Naive B cell (primary cell): ENCODE measurements around the gene DDX50. TPM values are rescaled to one million over a fixed set of nuclear protein-coding genes. Genes with fewer than 3 reads are reported as not detected.
"Not testable (repeated sequence)": the region's sequence is repeated elsewhere in the genome, so short reads cannot be mapped to it uniquely, and the experiment has no call there.

Source experiments
- ATAC-seq, 2 donors: fragments of 150-1000 bp; cut with Tn5 transposase; 2 replicates each; pipeline ENCODE4 v1.10.0; 2021; ENCODE audit warnings: low read depth in 2 of 2, mild to moderate bottlenecking in 2 of 2, moderate library complexity in 2 of 2
- DNase-seq: peaks from one replicate; pipeline ENCODE4 v3.0.0; 2022
- H3K27ac Mint-ChIP-seq, 6 donors: one replicate each; pipeline ENCODE4 v1.8.0; 2020 to 2022; ENCODE audit warnings: mild to moderate bottlenecking in 6 of 6, mixed read lengths in 6 of 6, moderate library complexity in 5 of 6, inconsistent platforms in 2 of 6
- H3K27me3 Mint-ChIP-seq, 3 donors: one replicate each; pipeline ENCODE4 v1.8.0; 2021 to 2022; ENCODE audit warnings: mixed read lengths in 3 of 3, mild to moderate bottlenecking in 1 of 3
- H3K36me3 Mint-ChIP-seq, 2 donors: one replicate each; pipeline ENCODE4 v1.8.0; 2020 to 2022; ENCODE audit warnings: mixed read lengths in 2 of 2, inconsistent platforms in 1 of 2, mild to moderate bottlenecking in 1 of 2
- H3K4me1 Mint-ChIP-seq, 3 donors: one replicate each; pipeline ENCODE4 v1.8.0; 2020 to 2022; ENCODE audit warnings: mixed read lengths in 3 of 3, inconsistent platforms in 1 of 3, mild to moderate bottlenecking in 1 of 3, moderate library complexity in 1 of 3
- H3K4me3 Mint-ChIP-seq, 8 donors: one replicate each; pipeline ENCODE4 v1.8.0; 2020 to 2022; ENCODE audit warnings: mild to moderate bottlenecking in 8 of 8, mixed read lengths in 8 of 8, moderate library complexity in 8 of 8, inconsistent platforms in 2 of 8
- H3K9me3 Mint-ChIP-seq, 7 donors: one replicate each; pipeline ENCODE4 v1.8.0; 2020 to 2022; ENCODE audit warnings: mixed read lengths in 7 of 7, mild to moderate bottlenecking in 5 of 7, inconsistent platforms in 2 of 7, moderate library complexity in 1 of 7
- polyA plus RNA-seq, 6 donors: library from polyadenylated mRNA; unstranded; fragments of 300-500 nt; fragmentation: Illumina TruSeq; gene quantifications; one replicate each; pipeline ENCODE4 v1.2.3, GENCODE V29; 2021; ENCODE audit warnings: low read depth in 6 of 6

The DDX50 gene
- polyA plus RNA-seq, 6 donors from 2014 or later: 29.1 to 59.3 (median 32.6) TPM

GRCh38 chr10:68963151-68963550 is 62.0 kb downstream of the DDX50 start:
- Mint-ChIP-seq H3K27me3 (no peaks in the 10 kb centered on the region), H3K4me1 (peaks cover 5 to 28% (median 27%) of the 10 kb centered on the region in 3 donors), H3K4me3 (no peak overlapping the region), H3K36me3 (peaks cover 0 to 21% of the 10 kb centered on the region in 2 donors), H3K27ac (peak overlapping the region in 1 of 6 donors; percentile 36), H3K9me3 (no peaks in the 10 kb centered on the region)
- no peak for DNase-seq
- no peak for ATAC-seq

- Mint-ChIP-seq H3K4me1 (no peaks in the 10 kb centered on the region), H3K27ac (peak overlapping the region in 1 of 6 donors; percentile 18), H3K36me3 (peaks cover 30 to 49% of the 10 kb centered on the region in 2 donors), H3K27me3 (no peaks in the 10 kb centered on the region), H3K9me3 (no peaks in the 10 kb centered on the region), H3K4me3 (no peak overlapping the region)
- ATAC-seq (no peak), DNase-seq (no peak)
Observed at GRCh38 chr10:68973975-68974374, 72.9 kb downstream of the DDX50 start.

GRCh38 chr10:68975936-68976473 is 74.9 kb downstream of the DDX50 start:
- not testable (repeated sequence) for H3K4me1 Mint-ChIP-seq, H3K9me3 Mint-ChIP-seq, ATAC-seq, DNase-seq, H3K27me3 Mint-ChIP-seq
- Mint-ChIP-seq H3K27ac (peak overlapping the region in 2 of 6 donors; percentile 59 to 60), H3K4me3 (peak overlapping the region in 2 of 8 donors; percentile 9), H3K36me3 (peaks cover 29 to 52% of the 10 kb centered on the region in 2 donors)

GRCh38 chr10:68979738-68980137 is 78.6 kb downstream of the DDX50 start:
- H3K27me3 Mint-ChIP-seq, ATAC-seq, H3K4me1 Mint-ChIP-seq, DNase-seq, H3K9me3 Mint-ChIP-seq, H3K4me3 Mint-ChIP-seq: not testable (repeated sequence)
- peak overlapping the region in 2 of 6 donors; percentile 22 to 47 for H3K27ac Mint-ChIP-seq
- peaks cover 5 to 33% of the 10 kb centered on the region in 2 donors for H3K36me3 Mint-ChIP-seq

GRCh38 chr10:68981074-68981473 is 80.0 kb downstream of the DDX50 start:
- H3K4me3 Mint-ChIP-seq: no peak overlapping the region
- ATAC-seq: peak; percentile 47 to 52
- peaks cover 5 to 29% of the 10 kb centered on the region in 2 donors for H3K36me3 Mint-ChIP-seq
- peaks cover 0 to 5% (median 0%) of the 10 kb centered on the region in 3 donors for H3K4me1 Mint-ChIP-seq
- H3K27me3 Mint-ChIP-seq: no peaks in the 10 kb centered on the region
- no peak for DNase-seq
- H3K9me3 Mint-ChIP-seq: no peaks in the 10 kb centered on the region
- peak overlapping the region in 1 of 6 donors; percentile 75 for H3K27ac Mint-ChIP-seq

GRCh38 chr10:68982389-68982788 is 81.3 kb downstream of the DDX50 start:
- no peak for ATAC-seq
- H3K27ac Mint-ChIP-seq: peak overlapping the region in 1 of 6 donors; percentile 37
- no peaks in the 10 kb centered on the region for H3K9me3 Mint-ChIP-seq
- peaks cover 3 to 5% (median 4%) of the 10 kb centered on the region in 3 donors for H3K4me1 Mint-ChIP-seq
- no peaks in the 10 kb centered on the region for H3K27me3 Mint-ChIP-seq
- DNase-seq: no peak
- peak overlapping the region in 1 of 8 donors; percentile 32 for H3K4me3 Mint-ChIP-seq
- peaks cover 5 to 22% of the 10 kb centered on the region in 2 donors for H3K36me3 Mint-ChIP-seq

GRCh38 chr10:68987611-68988010 is 86.5 kb downstream of the DDX50 start:
- Mint-ChIP-seq H3K27me3 (no peaks in the 10 kb centered on the region), H3K36me3 (peaks cover under 1 to 2% of the 10 kb centered on the region in 2 donors), H3K4me1 (peaks cover 24 to 42% (median 32%) of the 10 kb centered on the region in 3 donors), H3K9me3 (no peaks in the 10 kb centered on the region), H3K27ac (peak overlapping the region in 1 of 6 donors; percentile 83), H3K4me3 (peak overlapping the region in 6 of 8 donors; percentile 25 to 100 (median 100))
- no peak for DNase-seq
- no peak for ATAC-seq

GRCh38 chr10:68988530-68989316 is 87.6 kb downstream of the DDX50 start, which contains the start of gene KIFBP:
Gene KIFBP, plus strand, starts transcription at chr10:68988803. Its CDS starts 30 bp downstream, at chr10:68988833.
- H3K9me3 Mint-ChIP-seq: no peaks in the 10 kb centered on the region
- H3K4me1 Mint-ChIP-seq: peaks cover 26 to 50% (median 39%) of the 10 kb centered on the region in 3 donors

GRCh38 chr10:68989317-68989990 is 88.3 kb downstream of the DDX50 start:
- peak overlapping the region; percentile 48 to 95 (median 79) for H3K27ac Mint-ChIP-seq
- DNase-seq (no peak), ATAC-seq (no peak)
- peak overlapping the region; percentile 95 to 100 (median 100) for H3K4me3 Mint-ChIP-seq
- H3K27me3 Mint-ChIP-seq: no peaks in the 10 kb centered on the region
- H3K9me3 Mint-ChIP-seq: no peaks in the 10 kb centered on the region
- H3K4me1 Mint-ChIP-seq: peaks cover 26 to 53% (median 40%) of the 10 kb centered on the region in 3 donors
- no peaks in the 10 kb centered on the region for H3K36me3 Mint-ChIP-seq

More at GRCh38 chr10:68988530-68989316, 87.6 kb downstream of the DDX50 start, which contains the start of gene KIFBP:
- Mint-ChIP-seq H3K4me3 (peak within 1 kb of the TSS; percentile 95 to 100 (median 100)), H3K27ac (peak within 1 kb of the TSS; percentile 89 to 99 (median 94)), H3K36me3 (no peaks in the 10 kb centered on the region), H3K27me3 (no peaks in the 10 kb centered on the region)
- DNase-seq (peak; percentile 79), ATAC-seq (peak; percentile 81 to 83)

GRCh38 chr10:68992636-68993440 is 91.7 kb downstream of the DDX50 start:
- H3K36me3 Mint-ChIP-seq: no peaks in the 10 kb centered on the region
- H3K4me3 Mint-ChIP-seq: peak overlapping the region in 1 of 8 donors; percentile 22
- peak overlapping the region in 2 of 6 donors; percentile 6 to 56 for H3K27ac Mint-ChIP-seq
- DNase-seq (no peak), ATAC-seq (no peak)
- H3K9me3 Mint-ChIP-seq: no peaks in the 10 kb centered on the region
- H3K27me3 Mint-ChIP-seq: no peaks in the 10 kb centered on the region
- peaks cover 29 to 60% (median 58%) of the 10 kb centered on the region in 3 donors for H3K4me1 Mint-ChIP-seq
